Gastroesophageal sphincter (tissue), 4 donors: ENCODE measurements around the gene ISG15. TPM values are rescaled to one million over a fixed set of nuclear protein-coding genes. Genes with fewer than 3 reads are reported as not detected.

Source experiments
- ATAC-seq: fragments of 150-250 bp; one replicate; pipeline ENCODE4 v1.9.1; 2016; ENCODE audit warnings: mild to moderate bottlenecking, moderate library complexity
- H3K27ac ChIP-seq, 4 donors: fragments of 200-600 bp; sonication (generic) in 3 of 4; 1 replicate in 3 of 4; 2 replicates in 1 of 4; pipeline ENCODE4 v1.5.1; 2016 to 2019
- H3K27me3 ChIP-seq: fragments of 200-600 bp; sonication (generic); one replicate; pipeline ENCODE4 v1.5.1; 2019
- H3K36me3 ChIP-seq, 2 donors: fragments of 200-600 bp; sonication (generic); one replicate each; pipeline ENCODE4 v1.5.1; 2019; ENCODE audit warnings: control low read depth in 1 of 2
- H3K4me1 ChIP-seq, 3 donors: fragments of 200-600 bp; sonication (generic); 1 replicate in 2 of 3; 2 replicates in 1 of 3; pipeline ENCODE4 v1.5.1; 2016 to 2019; ENCODE audit warnings: control low read depth in 2 of 3
- H3K4me3 ChIP-seq, 2 donors: fragments of 200-600 bp; sonication (generic); one replicate each; pipeline ENCODE4 v1.5.1; 2019; ENCODE audit warnings: mild to moderate bottlenecking in 1 of 2, moderate library complexity in 1 of 2
- H3K9me3 ChIP-seq, 3 donors: fragments of 200-600 bp; sonication (generic); one replicate each; pipeline ENCODE4 v1.5.1; 2017 to 2019; ENCODE audit warnings: control low read depth in 2 of 3
- CTCF ChIP-seq, 4 experiments: fragments of 200-600 bp in 2 of 4; fragments of 450-650 bp in 2 of 4; sonication (generic) in 1 of 4; IDR thresholded peaks; one replicate each; pipeline ENCODE4 v1.5.1; 2017 to 2019; ENCODE audit warnings: antibody characterized with exemption in 4 of 4, mild to moderate bottlenecking in 2 of 4, moderate library complexity in 2 of 4
- EP300 ChIP-seq: sonication (generic); formaldehyde crosslinking; IDR thresholded peaks from one replicate; pipeline ENCODE4 v1.6.1; 2017; ENCODE audit warnings: antibody characterized with exemption, mild to moderate bottlenecking
- POLR2A ChIP-seq, 2 donors: fragments of 450-650 bp; IDR thresholded peaks; one replicate each; pipeline ENCODE4 v1.6.1; 2017; ENCODE audit warnings: antibody characterized with exemption in 2 of 2, mild to moderate bottlenecking in 2 of 2, moderate library complexity in 1 of 2
- POLR2AphosphoS5 ChIP-seq: sonication (generic); formaldehyde crosslinking; IDR thresholded peaks from one replicate; pipeline ENCODE4 v1.6.1; 2017; ENCODE audit warnings: antibody characterized with exemption
- WGBS, 2 donors: methylation state at CpG; one replicate each; pipeline ENCODE4 v1.1.5; 2018; ENCODE audit warnings: low coverage in 1 of 2; 5-methylcytosine and 5-hydroxymethylcytosine counted together
- total RNA-seq, 4 donors: library from RNA; depleted of rRNA; stranded (reverse); fragments of >200 nt; gene quantifications; one replicate each; pipeline ENCODE4 v1.1.0, GENCODE V29; 2016

The ISG15 gene
- 10 to 100 TPM; 26.9 to 56.2 (median 45.9) TPM for total RNA-seq

- Histone ChIP-seq H3K9me3 (no peaks in the 10 kb centered on the region), H3K27ac (peak within 1 kb of the TSS; percentile 47 to 93 (median 91)), H3K4me1 (peaks cover 0 to 28% (median 8%) of the 10 kb centered on the region in 3 donors), H3K36me3 (no peaks in the 10 kb centered on the region), H3K27me3 (no peaks in the 10 kb centered on the region), H3K4me3 (peak within 1 kb of the TSS; percentile 57 to 75)
- TF ChIP-seq POLR2A (IDR thresholded peaks at IDR 0.05) (peak in 1 of 2 donors; percentile 20), CTCF (IDR thresholded peaks at IDR 0.05) (no peak), POLR2AphosphoS5 (peak; percentile 72)
- ATAC-seq, result peak; percentile 96
- 0 to 10% methylated on average over 5 to 9 of the region's 30 CpGs for WGBS, 2 donors
Observed at GRCh38 chr1:1013105-1013921, at the start of gene ISG15. TSS of gene ISG15 (plus strand) at chr1:1013497. CDS start at chr1:1013574, 77 bp downstream.

- WGBS, 2 donors, result no CpG with 5 or more reads among the region's 47 CpGs
- H3K27ac ChIP-seq, result no peak overlapping the region
Observed at GRCh38 chr1:963746-964525, 49.4 kb upstream of the ISG15 start.

DNA sequence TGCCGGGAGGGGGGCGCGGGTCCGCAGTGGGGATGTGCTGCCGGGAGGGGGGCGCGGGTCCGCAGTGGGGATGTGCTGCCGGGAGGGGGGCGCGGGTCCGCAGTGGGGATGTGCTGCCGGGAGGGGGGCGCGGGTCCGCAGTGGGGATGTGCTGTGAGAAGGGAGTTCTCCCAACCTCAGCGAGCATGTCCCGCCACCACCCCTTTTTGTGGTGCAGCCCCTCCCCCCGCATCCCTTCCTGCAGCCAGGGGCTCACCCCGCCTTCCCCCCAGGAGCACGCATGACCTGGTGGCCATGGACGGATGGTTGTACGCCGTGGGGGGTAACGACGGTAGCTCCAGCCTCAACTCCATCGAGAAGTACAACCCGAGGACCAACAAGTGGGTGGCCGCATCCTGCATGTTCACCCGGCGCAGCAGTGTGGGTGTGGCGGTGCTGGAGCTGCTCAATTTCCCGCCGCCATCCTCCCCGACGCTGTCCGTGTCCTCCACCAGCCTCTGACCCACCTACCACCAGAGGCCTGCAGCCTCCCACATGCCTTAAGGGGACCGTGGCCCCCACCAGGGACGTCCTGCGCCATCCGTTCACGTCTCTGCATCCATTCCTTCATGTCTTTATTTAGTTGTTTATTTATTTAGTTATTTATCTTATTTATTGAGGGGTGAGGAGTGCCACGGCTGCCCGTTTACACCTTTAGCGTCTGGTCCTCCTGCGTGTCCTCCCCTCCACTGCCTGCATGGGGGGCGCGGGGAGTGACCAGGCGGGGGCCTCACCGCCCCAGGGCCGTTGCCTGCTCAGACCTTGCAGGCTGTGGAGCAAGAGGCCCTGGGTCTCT, 48.4 kb upstream of the ISG15 start:
- H3K27me3 ChIP-seq, result peaks cover 29% of the 10 kb centered on the region
- 88 to 92% methylated on average over 8 to 13 of the region's 51 CpGs for WGBS, 2 donors
- TF ChIP-seq POLR2AphosphoS5 (no peak), CTCF (IDR thresholded peaks at IDR 0.05) (no peak), EP300 (no peak), POLR2A (IDR thresholded peaks at IDR 0.05) (no peak)
- H3K4me1 ChIP-seq, result peaks cover 0 to 37% (median 16%) of the 10 kb centered on the region in 3 donors
- H3K4me3 ChIP-seq, result no peak overlapping the region
- no peaks in the 10 kb centered on the region for H3K9me3 ChIP-seq
- peaks cover 0 to 31% of the 10 kb centered on the region in 2 donors for H3K36me3 ChIP-seq
- no peak overlapping the region for H3K27ac ChIP-seq
- no peak for ATAC-seq

More at GRCh38 chr1:963746-964525, 49.4 kb upstream of the ISG15 start:
- H3K9me3 ChIP-seq, result no peaks in the 10 kb centered on the region
- no peak for ATAC-seq
- no peak overlapping the region for H3K4me3 ChIP-seq
- peaks cover 0 to 31% of the 10 kb centered on the region in 2 donors for H3K36me3 ChIP-seq
- peaks cover 20% of the 10 kb centered on the region for H3K27me3 ChIP-seq
- peaks cover 0 to 44% (median 19%) of the 10 kb centered on the region in 3 donors for H3K4me1 ChIP-seq
- no peak for TF ChIP-seq POLR2AphosphoS5
- no peak for TF ChIP-seq POLR2A (IDR thresholded peaks at IDR 0.05)
- no peak for TF ChIP-seq EP300
- no peak for TF ChIP-seq CTCF (IDR thresholded peaks at IDR 0.05)

- peaks cover 36% of the 10 kb centered on the region for H3K27me3 ChIP-seq
- H3K4me3 ChIP-seq, result peak overlapping the region in 1 of 2 donors; percentile 64
- no peak for ATAC-seq
- no peaks in the 10 kb centered on the region for H3K9me3 ChIP-seq
- TF ChIP-seq EP300 (no peak), POLR2A (IDR thresholded peaks at IDR 0.05) (no peak), CTCF (IDR thresholded peaks at IDR 0.05) (no peak), POLR2AphosphoS5 (no peak)
- H3K4me1 ChIP-seq, result peaks cover 0 to 32% (median 13%) of the 10 kb centered on the region in 3 donors
- WGBS, 2 donors, result 67% methylated on average over 6 of the region's 26 CpGs; no CpG with 5 or more reads in 1 of the 2 donors
- no peak overlapping the region for H3K27ac ChIP-seq
- H3K36me3 ChIP-seq, result peaks cover 0 to 31% of the 10 kb centered on the region in 2 donors
Observed at GRCh38 chr1:965526-966134, 47.7 kb upstream of the ISG15 start.
